GM19395 (cell line): ENCODE results near the gene SUMO2.
"Not testable (repeated sequence)": the region's sequence is repeated elsewhere in the genome, so short reads cannot be mapped to it uniquely, and the experiment has no call there.

Experiments used
- ATAC-seq: cut with Tn5 transposase; IDR thresholded peaks from one replicate; pipeline ENCODE4 v1.9.1; 2021; ENCODE audit warnings: mild to moderate bottlenecking, moderate library complexity; ENCODE audit not compliant: unreplicated experiment

SUMO2 gene

DNA sequence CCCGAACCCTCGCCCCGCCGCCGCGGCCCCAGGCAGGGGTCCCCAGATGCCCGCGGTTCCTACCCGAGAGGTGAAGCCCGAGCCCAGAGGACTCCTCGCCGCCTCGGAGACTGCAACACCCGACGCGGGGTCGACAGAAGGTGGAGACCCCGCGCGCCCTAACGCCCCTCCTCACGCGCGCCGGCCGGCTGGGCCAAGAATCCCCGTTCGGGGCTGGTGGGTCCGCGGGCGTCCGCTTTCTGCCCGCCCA, 515 bp downstream of the SUMO2 start:
- peak; percentile 28 for ATAC-seq

DNA sequence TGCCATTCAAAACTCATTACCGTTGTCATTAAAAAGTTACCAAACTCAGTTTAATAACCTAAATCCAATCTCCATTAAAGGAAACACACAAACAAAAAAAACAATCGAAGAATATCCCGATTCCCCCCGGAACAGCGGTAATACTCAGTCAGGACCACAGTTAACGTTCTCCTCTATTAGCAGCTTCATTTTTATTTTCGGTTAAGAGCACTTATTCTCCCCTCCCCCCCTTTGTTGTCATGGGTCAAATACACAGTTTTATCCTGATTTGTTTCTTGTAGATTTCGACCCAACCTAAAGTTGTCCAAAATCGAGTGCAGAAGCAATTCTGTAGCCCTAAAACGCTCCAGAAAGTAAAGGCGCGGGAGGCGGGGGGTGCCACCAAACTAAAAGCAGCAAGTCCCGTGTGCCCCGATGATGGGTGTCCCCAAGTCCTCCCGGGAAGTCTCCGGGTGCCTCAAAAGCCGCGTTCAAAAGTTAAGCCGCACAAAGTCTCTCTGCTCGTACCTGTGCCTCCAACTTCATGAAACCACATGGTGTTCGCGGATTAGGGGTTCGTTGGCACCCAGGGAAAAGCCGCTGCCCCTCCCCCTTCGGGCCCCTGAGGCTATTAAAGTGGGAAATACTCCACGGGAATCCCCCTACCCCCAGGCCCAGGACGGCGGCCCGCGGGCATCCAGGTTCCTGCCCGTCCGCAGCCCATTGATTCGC, 996 bp downstream of the SUMO2 start:
- no peak for ATAC-seq

DNA sequence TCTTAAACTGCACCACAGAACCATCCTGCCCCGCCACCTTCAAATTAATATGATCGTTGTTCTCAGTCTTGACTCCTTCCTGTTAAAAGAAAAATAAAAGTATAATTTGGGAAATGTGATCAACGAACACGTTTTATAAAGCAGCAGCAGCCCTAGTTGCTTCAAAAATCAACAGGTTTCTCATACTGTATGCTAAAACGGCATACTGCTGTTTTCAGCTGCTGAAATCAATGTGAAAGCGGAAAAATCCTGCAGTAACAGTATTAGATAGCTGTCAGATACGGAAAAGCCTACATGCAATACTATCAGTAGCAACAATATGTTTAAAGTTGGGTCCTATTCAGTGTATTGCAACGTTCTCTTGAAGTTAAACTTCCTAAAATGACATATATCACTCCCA, 1.6 kb downstream of the SUMO2 start:
- ATAC-seq: no peak

DNA sequence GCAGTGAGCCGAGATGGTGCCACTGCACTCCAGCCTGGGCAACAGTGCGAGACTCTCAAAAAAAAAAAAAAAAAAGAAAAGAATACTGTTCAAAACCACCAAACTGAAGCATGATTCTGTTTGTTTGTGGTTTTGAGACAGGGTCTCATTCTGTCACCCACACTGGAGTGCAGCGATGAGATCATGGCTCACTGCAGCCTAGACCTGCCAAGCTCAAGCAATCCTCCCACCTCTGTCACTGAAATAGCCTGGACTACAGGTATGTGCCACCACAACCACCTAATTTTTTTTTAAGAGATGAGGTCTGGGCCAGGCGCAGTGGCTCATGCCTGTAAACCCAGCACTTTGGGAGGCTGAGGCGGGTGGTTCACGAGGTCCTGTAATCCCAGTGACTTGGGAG, 4.3 kb downstream of the SUMO2 start:
- ATAC-seq: no peak

DNA sequence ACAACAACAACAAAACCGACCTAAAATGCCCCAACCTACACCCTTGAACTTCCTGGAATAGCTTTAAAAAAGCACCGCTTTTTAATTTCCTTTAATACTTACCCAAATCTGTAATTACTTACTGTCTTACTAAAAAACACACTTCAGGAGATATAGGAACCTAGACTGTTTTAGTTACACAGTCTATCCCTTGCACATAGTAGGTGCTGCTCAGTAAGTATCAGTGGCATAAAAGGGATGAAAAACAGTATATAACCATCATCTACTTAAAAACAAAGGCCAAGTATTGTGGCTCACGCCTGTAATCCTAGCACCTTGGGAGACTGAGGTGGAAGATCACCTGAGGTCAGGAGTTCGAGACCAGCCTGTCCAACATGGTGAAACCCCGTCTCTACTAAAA, 6.1 kb downstream of the SUMO2 start:
- ATAC-seq: no peak

DNA sequence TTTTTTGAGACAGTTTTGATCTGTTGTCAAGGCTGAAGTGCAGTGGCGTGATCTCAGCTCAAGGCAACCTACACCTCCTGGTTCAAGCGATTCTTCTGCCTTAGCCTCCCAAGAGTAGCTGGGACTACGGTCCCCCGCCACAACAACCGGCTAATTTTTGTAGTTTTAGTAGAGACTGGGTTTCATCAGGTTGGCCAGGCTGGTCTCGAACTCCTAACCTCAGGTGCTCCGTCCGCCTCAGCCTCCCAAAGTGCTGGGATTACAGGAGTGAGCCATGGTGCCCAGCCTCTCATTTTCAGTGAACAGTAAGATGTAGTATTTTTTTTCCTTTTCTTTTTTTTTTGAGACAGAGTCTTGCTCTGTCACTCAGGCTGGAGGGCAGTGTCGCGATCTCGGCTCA, 7.8 kb downstream of the SUMO2 start:
- ATAC-seq: no peak

DNA sequence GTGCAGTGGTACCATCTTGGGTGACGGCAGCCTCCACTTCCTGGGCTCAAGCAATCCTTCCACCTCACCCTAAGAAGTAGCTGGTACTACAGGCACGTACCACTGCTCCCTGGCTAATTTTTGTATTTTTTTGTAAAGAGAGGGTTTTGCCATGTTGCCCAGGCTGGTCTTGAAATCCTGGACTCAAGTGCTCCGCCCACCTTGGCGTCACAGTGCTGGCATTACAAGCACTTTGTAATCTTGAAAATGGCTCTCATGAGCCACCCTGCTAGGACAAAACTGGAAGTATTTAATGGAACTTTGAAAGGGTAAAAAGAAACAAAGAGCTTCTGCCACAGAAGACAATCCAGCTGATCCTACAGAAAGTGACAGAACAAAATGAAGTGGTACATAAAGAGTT, 9.2 kb downstream of the SUMO2 start:
- ATAC-seq: no peak

DNA sequence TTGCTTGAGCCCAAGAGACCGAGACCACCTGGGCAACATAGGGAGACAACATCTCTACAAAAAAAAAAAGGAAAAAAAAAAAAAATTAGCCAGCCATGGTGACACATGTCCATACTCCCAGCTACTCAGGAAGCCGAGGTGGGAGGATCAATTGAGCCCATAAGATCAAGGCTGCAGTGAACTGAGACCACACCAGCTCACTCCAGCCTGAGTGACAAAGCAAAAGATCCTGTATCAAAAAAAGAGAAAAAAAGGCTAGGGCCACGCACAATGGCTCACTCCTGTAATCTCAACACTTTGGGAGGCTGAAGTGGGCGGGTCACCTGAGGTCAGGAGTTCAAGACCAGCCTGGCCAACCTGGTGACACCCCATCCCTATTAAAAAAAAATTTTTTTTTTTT, 13.8 kb downstream of the SUMO2 start:
- ATAC-seq: no peak

DNA sequence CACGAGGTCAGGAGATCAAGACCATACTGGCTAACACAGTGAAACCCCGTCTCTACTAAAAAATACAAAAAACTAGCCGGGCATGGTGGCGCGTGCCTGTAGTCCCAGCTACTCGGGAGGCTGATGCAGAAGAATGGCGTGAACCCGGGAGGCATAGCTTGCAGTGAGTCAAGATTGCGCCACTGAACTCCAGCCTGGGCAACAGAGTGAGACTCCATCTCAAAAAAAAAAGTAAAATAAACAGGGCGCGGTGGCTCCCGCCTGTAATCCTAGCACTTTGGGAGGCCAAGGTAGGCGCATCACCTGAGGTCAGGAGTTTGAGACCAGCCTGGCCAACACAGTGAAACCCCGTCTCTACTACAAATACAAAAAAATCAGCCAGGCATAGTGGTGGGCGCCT, 18.2 kb downstream of the SUMO2 start:
- not testable (repeated sequence) for ATAC-seq

DNA sequence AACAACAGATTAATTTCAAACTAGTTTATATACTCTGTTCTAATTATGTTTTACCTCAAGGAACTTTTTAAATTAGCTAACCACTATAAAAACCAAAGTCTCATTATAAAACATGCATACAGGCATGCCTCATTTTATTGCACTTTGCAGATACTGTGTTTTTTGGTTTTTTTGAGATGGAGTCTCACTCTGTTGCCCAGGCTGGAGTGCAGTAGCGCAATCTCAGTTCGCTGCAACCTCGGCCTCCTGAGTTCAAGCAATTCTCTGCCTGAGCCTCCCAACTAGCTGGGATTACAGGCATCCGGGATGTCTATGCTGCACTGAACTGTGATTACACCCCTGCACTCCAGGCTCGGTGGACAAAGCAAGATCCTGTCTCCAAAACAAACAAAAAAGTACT, 19.7 kb downstream of the SUMO2 start:
- no peak for ATAC-seq

DNA sequence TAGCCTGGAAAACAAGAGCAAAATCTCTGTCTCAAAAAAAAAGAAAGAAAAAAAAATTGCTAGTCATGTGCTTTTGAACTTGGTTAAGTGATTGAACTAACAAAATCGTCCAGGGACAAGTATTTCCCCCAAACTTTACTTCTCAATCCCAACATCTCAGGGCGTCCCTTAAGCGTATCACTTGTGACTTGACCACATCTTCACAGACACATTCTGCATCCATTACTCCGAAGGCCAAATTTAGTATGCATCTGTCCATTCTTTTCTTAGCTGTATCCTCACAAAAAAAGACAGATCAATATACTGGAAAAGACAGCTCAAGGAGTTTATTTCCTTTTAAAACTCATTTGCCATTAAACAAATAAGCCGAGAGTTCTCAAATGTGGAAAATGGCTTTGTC, 22.5 kb downstream of the SUMO2 start:
- no peak for ATAC-seq

DNA sequence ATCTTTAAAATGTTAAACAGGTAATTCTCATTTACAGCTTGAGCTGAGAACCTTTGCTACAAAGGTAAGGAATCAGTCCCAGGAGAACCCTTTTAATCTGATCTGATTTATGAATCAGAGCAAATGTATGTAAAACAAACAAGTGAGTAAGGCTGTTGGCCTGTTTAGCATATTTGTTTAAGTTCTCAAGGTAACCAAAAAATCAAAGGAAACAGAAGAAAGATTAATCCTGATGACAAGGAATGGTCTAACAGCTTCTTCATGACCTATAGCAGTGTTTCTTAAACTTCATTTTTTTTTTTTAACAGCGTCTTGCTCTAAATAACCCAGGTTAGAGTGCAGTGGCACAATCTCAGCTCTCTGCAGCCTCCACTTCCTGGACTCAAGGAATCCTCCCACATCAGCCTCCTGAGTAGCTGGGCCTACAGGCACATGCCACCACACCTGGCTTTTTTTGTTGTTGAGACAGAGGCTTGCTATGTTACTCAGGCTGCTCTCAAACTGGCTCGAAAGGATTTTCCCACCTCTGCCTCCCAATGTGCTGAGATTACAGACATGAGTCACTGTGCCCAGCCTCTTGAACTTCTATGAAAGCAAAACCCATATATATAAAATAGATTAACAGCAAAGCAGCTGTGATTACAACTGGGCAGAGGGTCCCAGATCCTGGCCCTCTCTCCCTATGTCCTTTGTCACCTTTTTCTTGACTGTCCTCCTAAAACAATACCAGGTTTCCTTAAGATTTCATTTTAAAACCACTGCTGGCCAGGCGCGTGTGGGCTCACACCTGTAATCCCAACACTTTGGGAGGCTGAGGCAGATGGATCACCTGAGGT, 23.3 kb downstream of the SUMO2 start:
- ATAC-seq: no peak

DNA sequence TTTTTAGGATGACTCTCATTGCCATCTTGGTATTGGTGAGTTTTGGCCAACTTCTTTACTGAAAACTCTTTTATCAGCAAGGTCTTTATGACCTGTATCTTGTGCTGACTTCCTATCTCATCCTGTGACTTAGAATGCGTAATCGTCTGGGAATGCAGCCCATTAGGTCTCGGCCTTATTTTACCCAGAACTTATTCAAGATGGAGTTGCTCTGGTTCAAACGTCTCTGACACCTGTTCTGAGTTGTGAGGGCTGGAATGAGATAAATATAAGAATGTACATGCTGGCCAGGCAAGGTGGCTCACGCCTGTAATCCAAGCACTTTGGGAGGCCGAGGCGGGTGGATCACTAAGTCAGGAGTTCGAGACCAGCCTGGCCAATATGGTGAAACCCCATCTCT, 24.3 kb downstream of the SUMO2 start:
- ATAC-seq: not testable (repeated sequence)

DNA sequence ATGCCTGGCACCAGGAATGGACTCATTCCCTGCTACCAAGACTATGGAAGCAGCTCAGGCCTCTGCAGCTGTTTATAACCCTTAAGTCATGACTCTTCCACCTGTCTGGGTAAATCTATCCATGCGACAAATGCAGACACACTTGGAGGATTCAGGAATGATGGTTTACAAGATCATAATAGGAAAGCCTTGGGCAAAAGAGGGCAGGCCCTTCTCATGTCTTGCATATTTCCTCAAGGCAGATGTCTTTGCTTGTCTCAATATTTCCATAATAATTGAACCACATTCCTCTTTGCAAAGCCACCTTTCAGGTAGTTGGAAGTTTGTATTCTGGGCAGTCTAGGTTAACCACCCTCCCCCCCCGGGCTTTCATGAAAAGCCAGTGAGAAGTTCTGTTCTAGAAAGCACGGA, 27.6 kb downstream of the SUMO2 start:
- ATAC-seq: no peak

DNA sequence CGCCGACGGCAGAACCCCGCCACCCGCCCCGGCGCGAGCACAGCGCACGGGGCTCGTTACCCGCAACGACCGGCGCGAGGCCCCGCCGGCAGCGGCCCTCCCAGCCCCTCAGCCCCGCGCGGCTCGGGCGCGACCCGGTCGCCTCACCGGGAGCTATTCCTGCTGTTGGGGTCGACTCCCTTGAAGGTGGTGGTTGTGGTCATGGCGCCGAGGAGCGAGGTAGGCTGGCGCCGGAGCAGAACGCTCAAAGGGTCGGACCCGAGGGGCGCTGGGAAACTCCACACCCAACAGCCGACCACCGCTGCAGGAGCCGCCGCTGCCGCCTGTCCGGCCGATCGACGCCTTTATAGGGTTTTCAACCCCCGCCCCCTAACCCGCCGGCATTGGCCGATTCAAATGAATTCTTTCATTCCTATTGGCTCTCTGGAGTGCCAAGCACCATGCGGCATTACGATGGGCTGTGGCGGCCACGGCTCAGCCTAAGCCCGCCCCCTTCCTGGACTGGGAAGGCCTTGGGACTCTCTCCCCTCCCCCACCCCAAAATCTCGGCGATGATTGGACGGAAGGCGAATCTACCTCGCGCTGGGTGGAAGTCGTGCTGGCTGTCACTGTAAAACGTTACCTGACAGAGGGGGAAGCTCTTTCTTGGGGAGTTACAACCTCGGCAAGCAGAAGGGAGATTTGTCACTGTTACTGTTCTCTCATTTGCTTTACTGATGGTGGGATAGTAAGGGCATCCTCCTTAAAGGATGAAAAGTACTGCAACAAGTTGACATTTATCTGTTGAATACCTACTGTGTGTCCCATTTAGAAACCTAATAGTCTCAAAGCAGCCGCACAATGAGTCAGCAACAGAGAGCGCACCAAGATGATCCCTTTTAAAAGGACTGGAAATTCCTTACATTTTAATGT, 28.3 kb downstream of the SUMO2 start, which contains the start of gene JPT1:
TSS of gene JPT1 (minus strand) at position 318 of the 912 bp plus-strand sequence. CDS start at position 203, 115 bp downstream.
- peak; percentile 94 for ATAC-seq

DNA sequence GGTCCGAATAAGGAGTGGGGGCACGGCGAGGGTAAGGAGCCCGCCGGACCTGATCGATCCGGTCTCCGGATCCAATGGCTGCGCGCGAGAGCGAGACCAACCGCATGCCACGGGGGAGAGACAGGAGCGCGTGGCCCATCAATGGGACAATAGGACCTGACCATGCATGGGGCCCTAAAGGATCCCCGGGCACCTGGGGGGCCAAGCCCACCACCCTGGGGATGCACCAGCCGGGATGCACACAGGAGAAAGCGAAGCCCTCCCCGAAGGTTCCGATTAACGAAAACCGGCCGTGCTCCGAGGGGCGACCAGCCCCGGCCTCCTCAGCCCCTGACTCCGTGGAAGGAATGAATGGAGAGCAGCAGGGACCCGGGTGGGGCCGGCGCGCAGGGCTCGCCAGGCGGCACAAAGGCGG, 29.0 kb downstream of the SUMO2 start:
- ATAC-seq: peak; percentile 13

DNA sequence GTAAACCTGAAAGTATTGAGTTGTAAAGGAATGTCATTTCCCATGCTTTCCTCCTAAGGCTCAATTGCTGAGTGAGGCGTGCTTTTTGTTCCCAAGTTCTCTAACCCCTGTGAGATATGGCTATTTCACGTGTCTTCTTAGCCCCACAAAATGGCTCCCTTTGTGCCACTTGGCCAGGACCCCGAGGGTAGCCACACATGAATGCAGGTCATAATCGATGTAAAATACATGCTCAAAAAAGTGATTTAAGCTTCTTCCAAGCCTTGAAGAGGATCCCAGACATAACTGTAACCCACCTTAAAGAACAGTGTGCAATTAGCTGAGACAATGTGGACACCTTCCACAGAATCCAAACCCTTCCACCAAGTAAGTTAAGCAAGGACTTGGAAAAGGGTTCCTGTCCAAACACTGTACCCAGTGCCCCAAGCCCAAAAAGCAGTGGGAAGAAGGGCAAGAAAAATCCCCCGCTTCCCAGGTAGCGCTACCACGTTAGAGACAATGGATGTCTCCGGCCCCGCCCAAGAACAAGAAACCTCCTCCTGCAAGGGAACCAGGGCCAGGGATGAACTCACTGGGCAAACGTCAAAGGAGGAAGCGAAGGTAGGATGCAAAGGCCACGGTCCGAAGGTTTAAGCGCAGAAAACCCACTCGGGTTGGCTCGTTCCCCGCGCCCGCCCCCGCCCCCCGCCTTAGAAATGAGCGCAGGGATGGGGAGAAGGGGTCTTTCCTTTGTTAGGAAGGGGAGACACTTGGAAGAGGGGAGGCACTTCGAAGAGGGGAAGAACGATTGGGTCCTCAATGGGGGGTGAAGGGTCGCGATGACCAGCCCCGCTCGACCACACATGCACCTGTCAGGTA, 29.6 kb downstream of the SUMO2 start:
- peak; percentile 9 for ATAC-seq

DNA sequence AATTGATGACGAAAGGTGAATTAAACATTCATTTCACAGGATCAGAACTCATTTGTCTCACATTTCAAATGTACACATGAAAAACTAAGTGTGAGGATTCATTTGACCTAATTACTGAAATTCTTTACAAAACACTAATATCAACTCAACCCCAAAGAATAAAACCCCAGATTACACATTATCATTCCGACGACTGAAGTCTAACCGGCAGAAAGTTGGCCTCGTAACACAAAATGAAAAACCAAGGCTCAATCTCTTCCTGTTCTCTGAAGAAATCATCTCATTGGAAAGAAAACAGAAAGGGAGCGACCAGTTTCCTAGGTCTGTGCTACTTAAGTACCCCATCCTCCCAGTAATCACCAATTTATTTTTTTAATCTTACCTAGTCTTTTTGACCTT, 30.2 kb downstream of the SUMO2 start:
- no peak for ATAC-seq

DNA sequence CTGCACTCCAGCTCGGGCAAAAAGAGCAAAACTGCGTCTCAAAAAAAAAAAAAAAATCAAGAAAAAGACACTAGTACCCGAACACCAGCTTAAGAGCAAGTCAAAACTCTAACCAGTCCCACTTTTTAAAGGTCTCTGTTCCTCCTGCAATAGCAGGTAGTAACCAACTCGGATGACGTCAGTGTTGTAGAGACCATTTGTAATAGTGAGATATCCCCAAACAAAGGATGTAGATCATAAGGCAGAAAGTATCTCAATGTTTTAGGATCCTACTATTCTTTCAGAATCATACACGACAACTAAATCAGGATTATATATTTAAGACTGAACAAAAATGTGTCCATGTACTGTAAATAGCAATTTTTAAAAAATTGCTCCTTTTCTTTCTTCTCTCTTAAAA, 30.8 kb downstream of the SUMO2 start:
- ATAC-seq: no peak

DNA sequence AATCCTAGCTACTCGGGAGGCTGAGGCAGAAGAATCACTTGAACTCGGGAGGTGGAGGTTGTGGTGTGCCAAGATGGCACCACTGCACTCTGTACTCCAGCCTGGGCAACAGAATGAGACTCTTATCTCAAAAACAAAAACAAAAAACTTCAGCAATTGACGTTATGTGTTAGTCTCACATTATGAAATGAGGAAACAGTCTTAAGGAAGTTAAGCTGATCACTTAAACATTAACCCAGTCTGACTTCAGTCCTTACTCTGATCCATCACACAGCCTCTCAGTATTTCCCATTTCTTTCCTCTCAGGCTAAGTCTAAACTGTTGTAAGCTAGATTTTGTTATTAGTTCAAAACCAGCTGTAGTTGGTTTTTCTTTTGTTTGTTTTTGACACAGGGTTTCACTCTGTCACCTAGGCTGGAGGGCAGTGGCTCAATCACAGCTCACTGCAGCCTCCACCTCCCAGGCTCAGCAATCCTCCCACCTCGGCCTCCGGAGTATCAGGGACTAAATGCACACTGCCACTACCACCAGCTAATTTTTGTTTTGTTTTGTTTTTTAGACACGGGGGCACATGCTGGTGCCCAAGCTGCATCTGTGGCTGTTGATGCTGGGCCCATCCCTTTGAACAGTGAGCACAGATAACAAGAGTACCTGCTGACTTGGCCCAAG, 34.7 kb downstream of the SUMO2 start:
- no peak for ATAC-seq
